ENCODE measurements around the gene FSTL5.

DNA sequence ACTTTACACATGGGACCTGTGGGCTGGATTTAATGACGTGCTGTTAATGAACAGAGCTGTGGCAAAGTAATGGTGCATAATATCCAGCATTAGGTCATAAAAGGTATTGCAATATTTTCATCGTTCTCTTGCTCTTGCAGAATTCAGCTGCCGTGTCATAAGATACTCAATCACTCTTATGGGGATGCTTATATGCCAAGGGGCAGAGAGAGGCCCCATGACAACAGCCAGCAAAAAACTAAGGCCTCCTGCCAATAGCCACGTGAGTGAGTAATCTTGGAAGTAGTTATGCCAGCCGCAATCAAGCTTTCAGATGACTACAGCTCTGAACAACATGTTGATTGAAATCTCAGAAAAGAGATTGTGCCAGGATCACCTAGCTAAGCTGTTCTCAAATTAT is 616.9 kb downstream of the FSTL5 start:
- TF ChIP-seq EZH2 (IDR thresholded peaks at IDR 0.05; ENCODE audit: insufficient read depth, poor library complexity, severe bottlenecking) (no peak), EZH2phosphoT487 (IDR thresholded peaks at IDR 0.05; ENCODE audit: insufficient read depth, low read depth) (no peak)

All from GM23248 (cell line).